A549 (cell line): ENCODE data around the gene MR1. TPM values are rescaled to one million over a fixed set of nuclear protein-coding genes. Genes with fewer than 3 reads are reported as not detected.

ENCODE experiments used
- ATAC-seq, 2 experiments: fragments of 200-7000 bp in 1 of 2; fragments of >200 bp in 1 of 2; cut with Nextera tagmentation in 1 of 2; cut with Tn5 transposase in 1 of 2; 3 replicates each; pipeline versions ENCODE4 v1.8.0 to v1.9.1; 2018 to 2020; ENCODE audit warnings: mild to moderate bottlenecking in 1 of 2, moderate library complexity in 1 of 2
- CTCF ChIA-PET: fragments of 300-600 bp; sonication (Branson Sonifier 250); formaldehyde crosslinking; extraction: SDS; loops from one replicate; lab custom pipeline; 2021; ENCODE audit warnings: antibody characterized with exemption, inconsistent platforms; lab: Yijun Ruan, JAX
- POLR2A ChIA-PET: fragments of 350-600 bp; formaldehyde crosslinking; extraction: SDS; loops from one replicate; lab custom pipeline; 2021; ENCODE audit warnings: antibody characterized with exemption, inconsistent platforms; lab: Yijun Ruan, JAX
- DNase-seq, 2 experiments: peaks; one replicate each; pipeline versions ENCODE4 v3.0.0 to v3.0.0-alpha.2; 2011 to 2016; ENCODE audit warnings: low read depth in 1 of 2, low spot score in 1 of 2
- FAIRE-seq: peaks from 2 replicates; lab custom pipeline; 2011; peaks lifted over from hg19 to GRCh38; lab: Jason Lieb, UNC
- H3K27ac ChIP-seq, 2 experiments: fragments of >200 bp; sonication (Bioruptor Twin); formaldehyde crosslinking; 3 replicates each; pipeline ENCODE4 v1.5.1; 2016 to 2017
- H3K4me1 ChIP-seq: fragments of >200 bp; sonication (Bioruptor Twin); formaldehyde crosslinking; 3 replicates; pipeline ENCODE4 v1.6.1; 2016
- H3K4me2 ChIP-seq: fragments of >200 bp; sonication (Bioruptor Twin); formaldehyde crosslinking; 3 replicates; pipeline ENCODE4 v1.6.1; 2016
- H3K4me3 ChIP-seq: fragments of >200 bp; sonication (Bioruptor Twin); formaldehyde crosslinking; 3 replicates; pipeline ENCODE4 v1.5.1; 2016
- H3K9me3 ChIP-seq: fragments of >200 bp; sonication (Bioruptor Twin); formaldehyde crosslinking; 3 replicates; pipeline ENCODE4 v1.6.1; 2016
- BCL3 ChIP-seq: fragments of >200 bp; sonication (Bioruptor Twin); formaldehyde crosslinking; IDR thresholded peaks from 3 replicates; pipeline ENCODE4 v1.6.1; 2016
- CBX2 ChIP-seq: fragments of 200-600 bp; sonication (generic); IDR thresholded peaks from 2 replicates; pipeline ENCODE4 v1.6.1; 2016; ENCODE audit warnings: low read depth, mild to moderate bottlenecking, borderline replicate concordance
- CTCF ChIP-seq: fragments of >200 bp; sonication (Bioruptor Twin); formaldehyde crosslinking; IDR thresholded peaks from 3 replicates; pipeline ENCODE4 v1.5.1; 2016
- E2F6 ChIP-seq: IDR thresholded peaks from 2 replicates; pipeline ENCODE4 v1.6.1; 2012; ENCODE audit warnings: low read depth, borderline replicate concordance
- ELK1 ChIP-seq: fragments of 150-350 bp; IDR thresholded peaks from 2 replicates; pipeline ENCODE4 v1.6.1; 2014; ENCODE audit warnings: low read depth, mild to moderate bottlenecking, low read length
- HES2 ChIP-seq: fragments of >200 bp; sonication (Bioruptor Twin); formaldehyde crosslinking; IDR thresholded peaks from 2 replicates; pipeline ENCODE4 v1.6.1; 2016
- HOXA7 ChIP-seq: fragments of 250-450 bp; sonication (Bioruptor Pico); IDR thresholded peaks from 2 replicates; pipeline ENCODE4 v1.5.0; 2020; ENCODE audit warnings: mild to moderate bottlenecking, moderate library complexity
- KDM1A ChIP-seq: fragments of 200-600 bp; sonication (generic); IDR thresholded peaks from 2 replicates; pipeline ENCODE4 v1.6.1; 2016; ENCODE audit warnings: low read depth, mild to moderate bottlenecking
- MYC ChIP-seq: IDR thresholded peaks from 2 replicates; pipeline ENCODE4 v1.6.1; 2012; ENCODE audit warnings: mild to moderate bottlenecking, inconsistent platforms, low read length, improper control_type of control experiment, borderline replicate concordance
- NPAS2 ChIP-seq: fragments of 250-450 bp; sonication (Bioruptor Pico); IDR thresholded peaks from 2 replicates; pipeline ENCODE4 v1.8.0; 2022; ENCODE audit warnings: mild to moderate bottlenecking, moderate library complexity, borderline replicate concordance
- NR3C1 ChIP-seq: fragments of >200 bp; sonication (Bioruptor Twin); formaldehyde crosslinking; IDR thresholded peaks from 3 replicates; pipeline ENCODE4 v1.6.1; 2017
- PHF8 ChIP-seq: fragments of 200-600 bp; sonication (generic); IDR thresholded peaks from 2 replicates; pipeline ENCODE4 v1.6.1; 2016; ENCODE audit warnings: low read depth, mild to moderate bottlenecking, antibody characterized with exemption, moderate library complexity, borderline replicate concordance
- RAD21 ChIP-seq, 2 experiments: fragments of >200 bp in 1 of 2; sonication (Bioruptor Twin) in 1 of 2; formaldehyde crosslinking in 1 of 2; IDR thresholded peaks in 1 of 2; conservative IDR thresholded peaks in 1 of 2; 2 replicates in 1 of 2; 3 replicates in 1 of 2; pipeline ENCODE4 v1.6.1; 2012 to 2018; ENCODE audit warnings: inconsistent platforms in 1 of 2
- RNF2 ChIP-seq: fragments of 200-600 bp; sonication (generic); IDR thresholded peaks from 2 replicates; pipeline ENCODE4 v1.6.1; 2016; ENCODE audit warnings: low read depth, mild to moderate bottlenecking, antibody characterized with exemption, moderate library complexity, borderline replicate concordance
- SREBF2 ChIP-seq: fragments of 450-650 bp; IDR thresholded peaks from 2 replicates; pipeline ENCODE4 v1.6.1; 2014; ENCODE audit warnings: mild to moderate bottlenecking, moderate library complexity
- ZC3H11A ChIP-seq: fragments of 450-650 bp; IDR thresholded peaks from 2 replicates; pipeline ENCODE4 v1.6.1; 2014; ENCODE audit warnings: antibody characterized with exemption, mild to moderate bottlenecking
- ZFP36 ChIP-seq: fragments of 450-650 bp; IDR thresholded peaks from 2 replicates; pipeline ENCODE4 v1.6.1; 2014; ENCODE audit warnings: borderline replicate concordance; ENCODE audit not compliant: partially characterized antibody
- ZNF302 ChIP-seq: fragments of 250-450 bp; sonication (Bioruptor Pico); IDR thresholded peaks from 2 replicates; pipeline ENCODE4 v1.9.0; 2021; ENCODE audit warnings: inconsistent platforms, mild to moderate bottlenecking, moderate library complexity
- WGBS: methylation state at CpG from one replicate; pipeline ENCODE4 v1.1.6; 2017; ENCODE audit errors: missing lambda C conversion rate; 5-methylcytosine and 5-hydroxymethylcytosine counted together
- polyA plus RNA-seq, 4 experiments: library from polyadenylated mRNA; depleted of rRNA in 3 of 4; stranded (reverse); fragments of >200 nt; fragmentation: RNase III in 1 of 4; extraction: RNeasy Plus Mini Kit Qiagen cat#74134 plus additional on column Dnase treatment in 1 of 4; gene quantifications; 2 replicates in 3 of 4; 3 replicates in 1 of 4; pipeline ENCODE4 v1.2.3, GENCODE V29; 2011 to 2017

Gene MR1
- polyA plus RNA-seq, 2 of the 4 experiments (the other 2 are of a cell fraction), result 8.3 to 17.2 TPM

- TF ChIP-seq NPAS2 (CRISPR knock-in tag) (no peak), ELK1 (no peak), CTCF (no peak), BCL3 (no peak)
Measured at GRCh38 chr1:181028196-181028595, 5.6 kb upstream of the MR1 start (continued).

- POLR2A ChIA-PET, result no interaction called here
- 46% methylated on average over 5 of the region's 5 CpGs for WGBS
- FAIRE-seq, result no peak
- DNase-seq, result no peak
- Histone ChIP-seq H3K4me1 (peaks cover 7% of the 10 kb centered on the region; the same call in 2 of the 3 replicates), H3K4me3 (no peak overlapping the region), H3K4me2 (no peak overlapping the region), H3K9me3 (no peaks in the 10 kb centered on the region), H3K27ac (no peak overlapping the region)
- TF ChIP-seq ZFP36 (no peak), HOXA7 (CRISPR knock-in tag) (no peak), MYC (no peak), BCL3 (no peak), NR3C1 (no peak), ZC3H11A (no peak), HES2 (no peak), PHF8 (no peak), RNF2 (no peak), KDM1A (no peak), SREBF2 (no peak), NPAS2 (CRISPR knock-in tag) (no peak), E2F6 (no peak), RAD21 (conservative IDR thresholded peaks at IDR 0.05 in 1 of 2, IDR thresholded peaks at IDR 0.05 in 1 of 2) (no peak), ZNF302 (CRISPR knock-in tag) (no peak), CBX2 (no peak)
- ATAC-seq, result no peak
- CTCF ChIA-PET, result interaction anchor here (0.9 to 1.8 kb wide), 2 partner anchors 10 to 23 kb away, joined by 3 to 7 read pairs; no protein-coding TSS in a partner anchor
Measured at GRCh38 chr1:181028615-181029014, 5.2 kb upstream of the MR1 start.
